Brain microvascular endothelial cell (primary cell): ENCODE results near the gene NUDT6.

Experiments
- DNase-seq: peaks from one replicate; pipeline ENCODE4 v3.0.0-alpha.2; 2020
- H3K27ac ChIP-seq: fragments of 250-450 bp; sonication (Bioruptor Pico); 2 replicates; pipeline ENCODE4 v1.5.1; 2020; ENCODE audit warnings: mild to moderate bottlenecking, moderate library complexity
- H3K27me3 ChIP-seq: fragments of 250-450 bp; sonication (Bioruptor Pico); replicated peaks from 2 replicates; pipeline ENCODE4 v1.5.1; 2020; ENCODE audit warnings: mild to moderate bottlenecking
- H3K36me3 ChIP-seq: fragments of 250-450 bp; sonication (Bioruptor Pico); replicated peaks from 2 replicates; pipeline ENCODE4 v1.5.1; 2020; ENCODE audit warnings: mild to moderate bottlenecking
- H3K4me3 ChIP-seq: 2 replicates; pipeline ENCODE4 v1.5.1; 2011; ENCODE audit warnings: low read depth, mild to moderate bottlenecking, control low read depth, low read length, moderate library complexity
- in situ Hi-C: cut with HindIII; loops from 2 replicates; pipeline ENCODE4 v1.10.0; 2017; ENCODE audit warnings: low sequenced_read_pairs, low pct_ligation_motif_present
- TF ChIP-seq, protein P1 (sequence below): IDR thresholded peaks from 2 replicates; pipeline ENCODE4 v1.5.1; 2011; ENCODE audit warnings: low read depth, mild to moderate bottlenecking, moderate library complexity, low read length, control low read depth, inconsistent platforms; ENCODE audit errors: missing control alignments

The NUDT6 gene, protein sequence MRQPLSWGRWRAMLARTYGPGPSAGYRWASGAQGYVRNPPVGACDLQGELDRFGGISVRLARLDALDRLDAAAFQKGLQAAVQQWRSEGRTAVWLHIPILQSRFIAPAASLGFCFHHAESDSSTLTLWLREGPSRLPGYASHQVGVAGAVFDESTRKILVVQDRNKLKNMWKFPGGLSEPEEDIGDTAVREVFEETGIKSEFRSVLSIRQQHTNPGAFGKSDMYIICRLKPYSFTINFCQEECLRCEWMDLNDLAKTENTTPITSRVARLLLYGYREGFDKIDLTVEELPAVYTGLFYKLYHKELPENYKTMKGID

DNA sequence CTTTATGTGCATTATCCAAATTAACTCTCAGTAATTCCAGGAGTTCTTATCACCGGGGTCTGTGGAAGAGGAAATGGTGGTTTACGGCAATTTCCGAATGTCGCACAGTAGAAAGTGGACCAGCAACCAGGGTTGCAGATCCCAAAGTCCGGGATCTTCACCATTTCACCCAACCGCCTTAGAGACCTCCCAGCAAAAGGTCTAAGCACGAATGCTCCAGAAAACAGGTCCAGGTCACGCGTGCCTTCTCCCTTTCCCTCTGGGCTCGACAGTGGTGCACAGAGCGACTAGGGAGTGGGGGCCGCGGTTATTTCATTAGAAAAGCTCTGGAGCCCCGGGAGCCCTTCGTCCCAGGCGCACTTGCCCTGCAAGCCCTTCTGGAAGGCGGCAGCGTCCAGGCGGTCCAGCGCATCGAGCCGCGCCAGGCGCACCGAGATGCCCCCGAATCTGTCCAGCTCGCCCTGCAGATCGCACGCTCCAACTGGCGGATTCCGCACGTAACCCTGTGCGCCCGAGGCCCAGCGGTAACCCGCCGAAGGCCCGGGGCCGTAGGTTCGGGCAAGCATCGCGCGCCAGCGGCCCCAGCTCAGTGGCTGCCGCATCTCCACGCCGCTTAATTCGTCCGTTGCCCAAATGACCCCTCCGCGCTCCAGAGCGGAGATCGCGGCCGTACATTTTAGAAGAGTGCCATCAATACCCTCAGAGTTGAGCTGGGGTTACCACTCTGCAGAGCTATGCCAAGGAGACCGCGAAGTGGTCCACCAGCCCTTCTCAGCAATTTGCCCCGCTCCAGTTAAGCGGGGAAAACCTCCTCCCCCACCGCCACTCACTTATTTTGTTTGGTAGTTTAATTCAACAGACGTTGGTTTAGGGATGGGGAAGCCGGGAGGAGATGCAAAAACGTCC lies at the start of gene NUDT6:
Gene NUDT6 (minus strand): TSS at position 627 of the 906 bp plus-strand sequence. CDS start 25 bp downstream, at position 602.
- in situ Hi-C loops: loop anchor here (25.0 kb wide), 2 partner anchors 160 to 335 kb away; no protein-coding TSS in a partner anchor
- peak within 1 kb of the TSS; percentile 85 for H3K4me3 ChIP-seq
- TF ChIP-seq, protein P1, sequence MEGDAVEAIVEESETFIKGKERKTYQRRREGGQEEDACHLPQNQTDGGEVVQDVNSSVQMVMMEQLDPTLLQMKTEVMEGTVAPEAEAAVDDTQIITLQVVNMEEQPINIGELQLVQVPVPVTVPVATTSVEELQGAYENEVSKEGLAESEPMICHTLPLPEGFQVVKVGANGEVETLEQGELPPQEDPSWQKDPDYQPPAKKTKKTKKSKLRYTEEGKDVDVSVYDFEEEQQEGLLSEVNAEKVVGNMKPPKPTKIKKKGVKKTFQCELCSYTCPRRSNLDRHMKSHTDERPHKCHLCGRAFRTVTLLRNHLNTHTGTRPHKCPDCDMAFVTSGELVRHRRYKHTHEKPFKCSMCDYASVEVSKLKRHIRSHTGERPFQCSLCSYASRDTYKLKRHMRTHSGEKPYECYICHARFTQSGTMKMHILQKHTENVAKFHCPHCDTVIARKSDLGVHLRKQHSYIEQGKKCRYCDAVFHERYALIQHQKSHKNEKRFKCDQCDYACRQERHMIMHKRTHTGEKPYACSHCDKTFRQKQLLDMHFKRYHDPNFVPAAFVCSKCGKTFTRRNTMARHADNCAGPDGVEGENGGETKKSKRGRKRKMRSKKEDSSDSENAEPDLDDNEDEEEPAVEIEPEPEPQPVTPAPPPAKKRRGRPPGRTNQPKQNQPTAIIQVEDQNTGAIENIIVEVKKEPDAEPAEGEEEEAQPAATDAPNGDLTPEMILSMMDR: no peak
- H3K27me3 ChIP-seq: no peaks in the 10 kb centered on the region
- peak; percentile 45 for DNase-seq
- peak within 1 kb of the TSS; percentile 51 for H3K27ac ChIP-seq
- no peaks in the 10 kb centered on the region for H3K36me3 ChIP-seq

DNA sequence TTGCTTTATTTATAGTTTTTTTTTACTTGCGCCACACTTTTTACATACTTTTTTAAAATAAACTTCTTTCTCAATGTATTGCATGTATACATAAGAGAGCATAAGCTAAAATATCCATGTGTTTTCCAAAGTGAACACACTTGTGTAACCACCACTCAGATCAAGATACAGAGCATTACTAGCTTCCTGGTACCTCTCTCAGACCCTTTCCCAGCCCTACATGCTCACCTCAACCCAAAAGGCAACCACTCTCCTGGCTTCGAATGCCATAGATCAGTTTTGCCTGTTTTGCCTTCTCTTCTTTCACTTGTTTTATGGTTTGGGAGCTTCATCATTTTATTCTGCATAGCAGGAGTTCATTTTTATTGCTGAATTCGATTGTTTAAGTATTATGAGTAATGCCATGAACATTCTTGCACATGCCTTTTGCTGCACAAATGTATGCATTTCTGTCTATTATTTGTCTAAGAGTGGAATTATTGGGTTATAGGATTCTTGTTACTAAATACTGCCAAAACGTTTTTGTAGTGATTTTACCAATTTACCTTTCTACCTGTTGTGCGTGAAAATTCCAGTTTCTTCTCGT lies 45.9 kb upstream of the NUDT6 start:
- TF ChIP-seq, protein P1: no peak
- Histone ChIP-seq H3K27ac (no peak overlapping the region), H3K4me3 (no peak overlapping the region), H3K36me3 (no peaks in the 10 kb centered on the region), H3K27me3 (no peaks in the 10 kb centered on the region)
- in situ Hi-C loops: no loop called here
- no peak for DNase-seq

DNA sequence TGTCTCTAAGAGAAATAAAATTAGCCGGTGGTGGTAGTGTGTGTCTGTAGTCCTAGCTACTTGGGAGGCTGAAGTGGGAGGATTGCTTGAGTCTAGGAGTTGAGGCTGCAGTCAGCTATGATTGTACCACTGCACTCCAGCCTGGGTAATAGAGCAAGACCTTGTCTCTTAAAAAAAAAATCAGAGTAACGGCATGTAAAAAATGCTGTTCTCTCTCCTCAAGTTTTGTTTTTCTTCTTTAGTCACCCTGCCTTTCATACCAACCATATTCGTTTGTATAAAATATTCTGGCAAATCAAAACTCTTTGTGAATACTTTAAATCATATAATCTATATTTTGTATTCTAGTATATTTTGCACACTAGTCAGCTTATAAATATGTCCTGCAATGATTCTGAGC lies 44.8 kb upstream of the NUDT6 start:
- TF ChIP-seq, protein P1: no peak
- in situ Hi-C loops: no loop called here
- no peaks in the 10 kb centered on the region for H3K27me3 ChIP-seq
- no peak for DNase-seq
- H3K27ac ChIP-seq: no peak overlapping the region
- no peaks in the 10 kb centered on the region for H3K36me3 ChIP-seq
- no peak overlapping the region for H3K4me3 ChIP-seq

DNA sequence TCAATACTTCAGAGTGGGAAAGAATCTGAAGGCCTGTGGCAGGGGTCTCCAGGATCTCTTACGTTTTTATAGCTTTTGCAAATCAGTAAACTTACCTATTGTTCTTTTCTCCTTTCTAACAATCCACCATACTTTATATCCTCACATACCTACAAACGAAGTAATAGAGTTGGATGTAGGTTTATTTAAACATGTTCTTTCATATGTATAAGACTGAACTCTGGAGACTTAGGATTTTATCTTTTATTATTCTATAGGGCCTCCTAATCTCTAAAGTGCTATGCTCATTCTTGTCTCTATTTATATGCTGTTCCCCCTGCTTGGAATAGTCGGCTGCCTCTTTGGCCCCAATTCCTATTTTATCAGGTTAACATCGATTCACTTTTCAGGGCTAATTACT lies 43.8 kb upstream of the NUDT6 start:
- Histone ChIP-seq H3K4me3 (no peak overlapping the region), H3K27me3 (no peaks in the 10 kb centered on the region), H3K27ac (no peak overlapping the region), H3K36me3 (no peaks in the 10 kb centered on the region)
- TF ChIP-seq, protein P1: no peak
- in situ Hi-C loops: no loop called here
- DNase-seq: no peak

DNA sequence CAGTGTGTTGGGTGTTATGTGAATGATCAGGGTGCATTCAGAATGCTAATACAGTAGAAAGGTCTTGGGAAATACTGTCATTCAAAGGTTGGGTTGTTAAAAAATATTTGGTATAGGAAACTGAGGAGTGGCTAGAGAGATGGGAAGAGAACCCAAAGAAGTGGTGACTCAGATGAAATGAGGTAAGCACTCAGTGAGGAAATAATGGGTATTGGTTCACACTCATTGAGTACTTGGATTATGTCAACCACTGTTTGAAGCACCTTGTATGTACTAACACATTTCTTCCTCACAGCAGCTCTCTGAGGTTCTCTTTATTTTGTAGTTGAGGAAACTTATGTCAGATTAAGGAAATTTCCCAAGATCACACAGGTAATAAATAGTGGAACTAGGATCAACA lies 40.8 kb upstream of the NUDT6 start:
- TF ChIP-seq, protein P1: no peak
- Histone ChIP-seq H3K36me3 (no peaks in the 10 kb centered on the region), H3K27ac (no peak overlapping the region), H3K4me3 (no peak overlapping the region), H3K27me3 (no peaks in the 10 kb centered on the region)
- no peak for DNase-seq
- in situ Hi-C loops: no loop called here
